NB4 (cell line): ENCODE results near the gene SLC2A4.
"Not testable (repeated sequence)": the region's sequence is repeated elsewhere in the genome, so short reads cannot be mapped to it uniquely, and the experiment has no call there.

Source experiments
- DNase-seq: peaks from one replicate; pipeline ENCODE4 v3.0.0; 2010; ENCODE audit warnings: low read depth
- H3K4me3 ChIP-seq: one replicate; pipeline ENCODE4 v1.5.1; 2011; ENCODE audit warnings: mild to moderate bottlenecking, low read depth, low read length, moderate library complexity
- CTCF ChIP-seq: IDR thresholded peaks from one replicate; pipeline ENCODE4 v1.5.1; 2012; ENCODE audit warnings: low read depth, low read length
- MAX ChIP-seq: IDR thresholded peaks from 2 replicates; pipeline ENCODE4 v1.6.1; 2011; ENCODE audit warnings: low read depth, low read length
- MYC ChIP-seq: IDR thresholded peaks from 2 replicates; pipeline ENCODE4 v1.6.1; 2011; ENCODE audit warnings: low read depth, low read length

SLC2A4 gene

GRCh38 chr17:7336240-7337175 is 55.0 kb downstream of the SLC2A4 start, which contains the start of gene ACAP1:
Gene ACAP1, plus strand, starts transcription at chr17:7336529. Its CDS starts 206 bp downstream, at chr17:7336735.
- peak; percentile 83 for DNase-seq
- TF ChIP-seq MAX (peak; percentile 54), MYC (0 out of 2 replicates have a peak, but pooled peaks have one; percentile 54), CTCF (no peak)
- peak within 1 kb of the TSS; percentile 77 for H3K4me3 ChIP-seq

- DNase-seq: not testable (repeated sequence)
- peak overlapping the region; percentile 77 for H3K4me3 ChIP-seq
Observed at GRCh38 chr17:7337600-7337999, 56.1 kb downstream of the SLC2A4 start.
